Stimulated activated CD4-positive, alpha-beta T cell treated with anti-CD3 and anti-CD28 coated beads, TNF-alpha, amount 100 ng/mL, for 1 hour (primary cell): ENCODE measurements around the gene MAP4K1.

ENCODE experiments used
- DNase-seq, 3 donors: peaks; one replicate each; pipeline ENCODE4 v3.0.0-alpha.2; 2020; ENCODE audit warnings: low read depth in 3 of 3, low spot score in 1 of 3

The MAP4K1 gene

GRCh38 chr19:38549061-38549460 is 68.7 kb downstream of the MAP4K1 start:
- DNase-seq = no peak

GRCh38 chr19:38547421-38547820 is 70.3 kb downstream of the MAP4K1 start:
- DNase-seq = no peak

GRCh38 chr19:38545596-38545995 is 72.2 kb downstream of the MAP4K1 start:
- no peak for DNase-seq

GRCh38 chr19:38544569-38545315 is 73.0 kb downstream of the MAP4K1 start:
- no peak for DNase-seq

- no peak for DNase-seq
These were observed 73.8 kb downstream of the MAP4K1 start for GRCh38 chr19:38543807-38544568.

GRCh38 chr19:38543286-38543806 is 74.4 kb downstream of the MAP4K1 start:
- no peak for DNase-seq

GRCh38 chr19:38542040-38542439 is 75.7 kb downstream of the MAP4K1 start:
- DNase-seq = no peak

GRCh38 chr19:38539751-38540150 is 78.0 kb downstream of the MAP4K1 start:
- no peak for DNase-seq

- no peak for DNase-seq
These were observed 78.8 kb downstream of the MAP4K1 start for GRCh38 chr19:38538793-38539528.

- no peak for DNase-seq
These were observed 79.4 kb downstream of the MAP4K1 start for GRCh38 chr19:38538386-38538785.
